Stimulated activated memory B cell treated with anti-CD40 and anti-IgM and Interleukin-4, amounts not matched to agents 10 μg/mL and 1 μg/mL and 100 μg/mL, for 72 hours (primary cell): ENCODE data around the gene LUC7L3.
"Not testable (repeated sequence)": the region's sequence is repeated elsewhere in the genome, so short reads cannot be mapped to it uniquely, and the experiment has no call there.

Source experiments
- ATAC-seq: fragments of 150-1000 bp; cut with Tn5 transposase; 2 replicates; pipeline ENCODE4 v1.10.0; 2021
- H3K27ac Mint-ChIP-seq: one replicate; pipeline ENCODE4 v1.8.0; 2022; ENCODE audit warnings: mild to moderate bottlenecking, mixed read lengths
- H3K27me3 Mint-ChIP-seq: one replicate; pipeline ENCODE4 v1.8.0; 2022; ENCODE audit warnings: mixed read lengths
- H3K36me3 Mint-ChIP-seq: one replicate; pipeline ENCODE4 v1.8.0; 2022; ENCODE audit warnings: mixed read lengths
- H3K4me1 Mint-ChIP-seq: one replicate; pipeline ENCODE4 v1.8.0; 2022; ENCODE audit warnings: mixed read lengths
- H3K4me3 Mint-ChIP-seq: one replicate; pipeline ENCODE4 v1.8.0; 2022; ENCODE audit warnings: mild to moderate bottlenecking, moderate library complexity, mixed read lengths
- H3K9me3 Mint-ChIP-seq: one replicate; pipeline ENCODE4 v1.8.0; 2022; ENCODE audit warnings: mixed read lengths

Gene LUC7L3

GRCh38 chr17:50797135-50797810 lies 77.9 kb downstream of the LUC7L3 start:
- no peaks in the 10 kb centered on the region for H3K9me3 Mint-ChIP-seq
- H3K27ac Mint-ChIP-seq: no peak overlapping the region
- no peak overlapping the region for H3K4me3 Mint-ChIP-seq
- ATAC-seq: no peak
- H3K4me1 Mint-ChIP-seq: no peaks in the 10 kb centered on the region
- H3K27me3 Mint-ChIP-seq: no peaks in the 10 kb centered on the region
- no peaks in the 10 kb centered on the region for H3K36me3 Mint-ChIP-seq

- Mint-ChIP-seq H3K27ac (no peak overlapping the region), H3K4me1 (no peaks in the 10 kb centered on the region), H3K27me3 (no peaks in the 10 kb centered on the region), H3K4me3 (no peak overlapping the region), H3K36me3 (no peaks in the 10 kb centered on the region), H3K9me3 (no peaks in the 10 kb centered on the region)
- ATAC-seq: peak; percentile 22
These were observed 79.3 kb downstream of the LUC7L3 start for GRCh38 chr17:50798424-50799288.

GRCh38 chr17:50799582-50799981 lies 80.2 kb downstream of the LUC7L3 start:
- H3K4me1 Mint-ChIP-seq: no peaks in the 10 kb centered on the region
- no peaks in the 10 kb centered on the region for H3K27me3 Mint-ChIP-seq
- H3K4me3 Mint-ChIP-seq: no peak overlapping the region
- no peaks in the 10 kb centered on the region for H3K9me3 Mint-ChIP-seq
- H3K27ac Mint-ChIP-seq: no peak overlapping the region
- no peaks in the 10 kb centered on the region for H3K36me3 Mint-ChIP-seq
- ATAC-seq: no peak

GRCh38 chr17:50800196-50800700 lies 80.8 kb downstream of the LUC7L3 start:
- Mint-ChIP-seq H3K27ac (no peak overlapping the region), H3K4me3 (no peak overlapping the region), H3K36me3 (no peaks in the 10 kb centered on the region), H3K9me3 (no peaks in the 10 kb centered on the region), H3K4me1 (no peaks in the 10 kb centered on the region), H3K27me3 (no peaks in the 10 kb centered on the region)
- ATAC-seq: no peak

GRCh38 chr17:50802609-50803571 lies 83.5 kb downstream of the LUC7L3 start:
- Mint-ChIP-seq H3K4me1 (no peaks in the 10 kb centered on the region), H3K27ac (no peak overlapping the region), H3K27me3 (no peaks in the 10 kb centered on the region), H3K9me3 (no peaks in the 10 kb centered on the region), H3K36me3 (no peaks in the 10 kb centered on the region), H3K4me3 (no peak overlapping the region)
- ATAC-seq: no peak

- H3K9me3 Mint-ChIP-seq: no peaks in the 10 kb centered on the region
- no peak overlapping the region for H3K4me3 Mint-ChIP-seq
- no peaks in the 10 kb centered on the region for H3K4me1 Mint-ChIP-seq
- no peak overlapping the region for H3K27ac Mint-ChIP-seq
- H3K27me3 Mint-ChIP-seq: no peaks in the 10 kb centered on the region
- no peak for ATAC-seq
- no peaks in the 10 kb centered on the region for H3K36me3 Mint-ChIP-seq
These were observed 84.3 kb downstream of the LUC7L3 start for GRCh38 chr17:50803676-50804075.

GRCh38 chr17:50804749-50805475 lies 85.5 kb downstream of the LUC7L3 start:
- H3K36me3 Mint-ChIP-seq, H3K27ac Mint-ChIP-seq, H3K4me1 Mint-ChIP-seq, H3K4me3 Mint-ChIP-seq, ATAC-seq, H3K27me3 Mint-ChIP-seq, H3K9me3 Mint-ChIP-seq: not testable (repeated sequence)

GRCh38 chr17:50805486-50805885 lies 86.1 kb downstream of the LUC7L3 start:
- H3K27me3 Mint-ChIP-seq: no peaks in the 10 kb centered on the region
- H3K27ac Mint-ChIP-seq: no peak overlapping the region
- no peaks in the 10 kb centered on the region for H3K4me1 Mint-ChIP-seq
- no peak for ATAC-seq
- no peak overlapping the region for H3K4me3 Mint-ChIP-seq
- no peaks in the 10 kb centered on the region for H3K36me3 Mint-ChIP-seq
- H3K9me3 Mint-ChIP-seq: no peaks in the 10 kb centered on the region
